K562 (cell line): ENCODE data around the gene HMOX2. TPM values are rescaled to one million over a fixed set of nuclear protein-coding genes. Genes with fewer than 3 reads are reported as not detected.

Experiments used
- CREB1 ChIP-seq, 2 experiments: sonication (generic) in 1 of 2; formaldehyde crosslinking in 1 of 2; IDR thresholded peaks; 2 replicates each; pipeline versions ENCODE4 v1.6.1 to v1.8.0; 2012 to 2022; ENCODE audit warnings: inconsistent platforms in 1 of 2, mild to moderate bottlenecking in 1 of 2, missing genetic modification reagents in 1 of 2, moderate library complexity in 1 of 2
- ETS1 ChIP-seq: conservative IDR thresholded peaks from 2 replicates; pipeline ENCODE4 v1.6.1; 2011; ENCODE audit warnings: low read depth, mild to moderate bottlenecking, low read length; ENCODE audit not compliant: control insufficient read depth
- FOXP1 ChIP-seq: sonication (generic); formaldehyde crosslinking; IDR thresholded peaks from 2 replicates; pipeline ENCODE4 v1.8.0; 2022; ENCODE audit warnings: mild to moderate bottlenecking, missing genetic modification reagents
- L3MBTL2 ChIP-seq: fragments of 450-650 bp; IDR thresholded peaks from 2 replicates; pipeline ENCODE4 v1.6.1; 2016; ENCODE audit warnings: mild to moderate bottlenecking, moderate library complexity
- MCM2 ChIP-seq: fragments of 450-650 bp; IDR thresholded peaks from 2 replicates; pipeline ENCODE4 v1.6.1; 2017; ENCODE audit warnings: low read depth, mild to moderate bottlenecking
- MECOM ChIP-seq: fragments of 250-450 bp; sonication (Bioruptor Pico); IDR thresholded peaks from 2 replicates; pipeline ENCODE4 v1.8.0; 2022; ENCODE audit warnings: inconsistent platforms
- MTA2 ChIP-seq: fragments of 450-650 bp; IDR thresholded peaks from 2 replicates; pipeline ENCODE4 v1.6.1; 2016; ENCODE audit warnings: low read depth
- NCOA2 ChIP-seq, 2 experiments: fragments of 450-650 bp; IDR thresholded peaks; 2 replicates each; pipeline ENCODE4 v1.6.1; 2018; ENCODE audit warnings: mild to moderate bottlenecking in 2 of 2, moderate library complexity in 1 of 2; ENCODE audit not compliant: partially characterized antibody in 2 of 2
- NFE2 ChIP-seq: IDR thresholded peaks from 2 replicates; pipeline ENCODE4 v1.6.1; 2014; ENCODE audit warnings: antibody characterized with exemption, low read depth
- NR1H2 ChIP-seq: sonication (generic); formaldehyde crosslinking; IDR thresholded peaks from 2 replicates; pipeline ENCODE4 v1.4.0; 2020; ENCODE audit warnings: mild to moderate bottlenecking, missing genetic modification reagents
- YY1 ChIP-seq, 3 experiments: IDR thresholded peaks; 2 replicates each; pipeline ENCODE4 v1.6.1; 2011; ENCODE audit warnings: low read length in 2 of 3, mild to moderate bottlenecking in 2 of 3, moderate library complexity in 2 of 3, borderline replicate concordance in 1 of 3, control low read depth in 1 of 3, low read depth in 1 of 3; ENCODE audit not compliant: insufficient read depth in 3 of 3, insufficient replicate concordance in 2 of 3, control insufficient read depth in 1 of 3, insufficient read length in 1 of 3; ENCODE audit errors: extremely low read depth in 1 of 3
- ZNF224 ChIP-seq: sonication (generic); formaldehyde crosslinking; IDR thresholded peaks from 2 replicates; pipeline ENCODE4 v1.8.0; 2022; ENCODE audit warnings: mild to moderate bottlenecking, missing genetic modification reagents
- ZNF324 ChIP-seq: fragments of 250-450 bp; sonication (Bioruptor Pico); IDR thresholded peaks from 2 replicates; pipeline ENCODE4 v1.4.0; 2020; ENCODE audit warnings: mild to moderate bottlenecking
- polyA plus RNA-seq, 8 experiments: library from polyadenylated mRNA; depleted of rRNA in 4 of 8; stranded (reverse) in 5 of 8; unstranded in 3 of 8; fragments of >200 nt; fragmentation: Nextera tagmentation in 2 of 8; fragmentation: Illumina TruSeq in 1 of 8; extraction: Ambion mirVana in 2 of 8; extraction: Trizol in 1 of 8; gene quantifications; 2 replicates each; pipeline versions ENCODE4 v1.2.1 to v1.2.3, GENCODE V29; 2011 to 2014; ENCODE audit warnings: inconsistent platforms in 1 of 8, missing spikeins in 1 of 8
- total RNA-seq, 7 experiments: library from RNA; depleted of rRNA in 6 of 7; stranded (reverse); fragments of >200 nt in 6 of 7; fragmentation: Illumina TruSeq in 2 of 7; extraction: Trizol in 2 of 7; gene quantifications; 2 replicates each; pipeline versions ENCODE4 v1.2.1 to v1.2.3, GENCODE V29; 2011 to 2021; ENCODE audit warnings: low replicate concordance in 1 of 7
- TF ChIP-seq, protein P1 (sequence below), 2 experiments: fragments of 450-650 bp in 1 of 2; sonication (generic) in 1 of 2; formaldehyde crosslinking in 1 of 2; IDR thresholded peaks; 2 replicates each; pipeline versions ENCODE4 v1.7.1 to v1.9.0; 2016 to 2022; ENCODE audit warnings: inconsistent platforms in 1 of 2, mild to moderate bottlenecking in 1 of 2, missing genetic modification reagents in 1 of 2
- TF ChIP-seq, protein P2 (sequence below): fragments of 450-650 bp; formaldehyde crosslinking; IDR thresholded peaks from 2 replicates; pipeline ENCODE4 v1.4.0; 2020; ENCODE audit warnings: mild to moderate bottlenecking

Gene HMOX2
- total and polyA plus RNA-seq, 9 of the 15 experiments (the other 6 are each of a cell fraction or from before 2014, with no cell fraction given): 26.8 to 87.4 (median 57.4) TPM

DNA sequence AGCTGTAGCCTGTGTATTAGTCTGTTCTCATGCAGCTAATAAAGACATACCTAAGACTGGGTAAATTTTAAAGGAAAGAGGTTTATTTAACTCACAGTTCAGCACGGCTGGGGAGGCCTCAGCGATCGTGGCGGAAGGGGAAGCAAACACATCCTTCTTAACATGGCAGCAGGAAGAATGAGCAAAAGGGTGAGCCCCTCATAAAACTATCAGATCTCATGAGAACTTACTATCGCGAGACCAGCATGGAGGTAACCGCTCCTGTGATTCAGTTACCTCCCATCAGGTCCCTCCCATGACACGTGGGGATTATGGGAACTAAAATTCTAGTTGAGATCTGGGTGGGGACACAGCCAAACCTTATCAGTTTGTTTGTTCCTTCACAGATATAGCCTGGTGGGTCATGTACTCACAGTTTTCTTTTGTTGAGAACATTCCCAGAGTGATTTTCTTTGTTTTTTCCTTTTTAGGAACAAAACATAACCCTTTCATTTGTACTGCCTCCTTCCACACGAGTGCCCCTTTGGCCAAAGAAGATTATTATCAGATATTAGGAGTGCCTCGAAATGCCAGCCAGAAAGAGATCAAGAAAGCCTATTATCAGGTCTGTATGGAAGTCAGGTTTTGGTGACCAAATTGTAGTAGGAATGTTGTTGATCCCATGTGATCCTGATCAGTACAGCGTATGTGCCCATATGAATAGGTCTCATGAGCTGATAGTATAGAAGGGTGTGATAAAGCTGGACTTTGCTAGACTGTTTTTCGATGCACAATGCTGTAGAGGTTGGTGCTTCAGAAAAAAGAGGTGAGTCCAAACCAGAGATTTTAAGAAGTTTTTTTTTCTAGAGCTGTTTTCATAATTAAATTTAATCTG lies 42.0 kb upstream of the HMOX2 start (continued):
- TF ChIP-seq, protein P1, sequence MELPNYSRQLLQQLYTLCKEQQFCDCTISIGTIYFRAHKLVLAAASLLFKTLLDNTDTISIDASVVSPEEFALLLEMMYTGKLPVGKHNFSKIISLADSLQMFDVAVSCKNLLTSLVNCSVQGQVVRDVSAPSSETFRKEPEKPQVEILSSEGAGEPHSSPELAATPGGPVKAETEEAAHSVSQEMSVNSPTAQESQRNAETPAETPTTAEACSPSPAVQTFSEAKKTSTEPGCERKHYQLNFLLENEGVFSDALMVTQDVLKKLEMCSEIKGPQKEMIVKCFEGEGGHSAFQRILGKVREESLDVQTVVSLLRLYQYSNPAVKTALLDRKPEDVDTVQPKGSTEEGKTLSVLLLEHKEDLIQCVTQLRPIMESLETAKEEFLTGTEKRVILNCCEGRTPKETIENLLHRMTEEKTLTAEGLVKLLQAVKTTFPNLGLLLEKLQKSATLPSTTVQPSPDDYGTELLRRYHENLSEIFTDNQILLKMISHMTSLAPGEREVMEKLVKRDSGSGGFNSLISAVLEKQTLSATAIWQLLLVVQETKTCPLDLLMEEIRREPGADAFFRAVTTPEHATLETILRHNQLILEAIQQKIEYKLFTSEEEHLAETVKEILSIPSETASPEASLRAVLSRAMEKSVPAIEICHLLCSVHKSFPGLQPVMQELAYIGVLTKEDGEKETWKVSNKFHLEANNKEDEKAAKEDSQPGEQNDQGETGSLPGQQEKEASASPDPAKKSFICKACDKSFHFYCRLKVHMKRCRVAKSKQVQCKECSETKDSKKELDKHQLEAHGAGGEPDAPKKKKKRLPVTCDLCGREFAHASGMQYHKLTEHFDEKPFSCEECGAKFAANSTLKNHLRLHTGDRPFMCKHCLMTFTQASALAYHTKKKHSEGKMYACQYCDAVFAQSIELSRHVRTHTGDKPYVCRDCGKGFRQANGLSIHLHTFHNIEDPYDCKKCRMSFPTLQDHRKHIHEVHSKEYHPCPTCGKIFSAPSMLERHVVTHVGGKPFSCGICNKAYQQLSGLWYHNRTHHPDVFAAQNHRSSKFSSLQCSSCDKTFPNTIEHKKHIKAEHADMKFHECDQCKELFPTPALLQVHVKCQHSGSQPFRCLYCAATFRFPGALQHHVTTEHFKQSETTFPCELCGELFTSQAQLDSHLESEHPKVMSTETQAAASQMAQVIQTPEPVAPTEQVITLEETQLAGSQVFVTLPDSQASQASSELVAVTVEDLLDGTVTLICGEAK (IDR thresholded peaks at IDR 0.05): no peak
- TF ChIP-seq, protein P1 (CRISPR knock-in tag; IDR thresholded peaks at IDR 0.05): no peak
- TF ChIP-seq NR1H2 (CRISPR knock-in tag) (no peak), ETS1 (no peak), MCM2 (no peak), CREB1 (IDR thresholded peaks at IDR 0.05) (no peak), CREB1 (CRISPR knock-in tag; IDR thresholded peaks at IDR 0.05) (no peak), MECOM (CRISPR knock-in tag) (no peak), FOXP1 (no peak), YY1 (IDR thresholded peaks at IDR 0.05; ENCODE audit: borderline replicate concordance in 1 of 3, control insufficient read depth in 1 of 3, extremely low read depth in 1 of 3, insufficient read depth in 3 of 3, insufficient read length in 1 of 3, insufficient replicate concordance in 2 of 3, low read depth in 1 of 3, low read length in 2 of 3) (peak in 2 of 3 experiments; percentile 24 to 78), ZNF324 (CRISPR knock-in tag) (0 out of 2 replicates have a peak, but pooled peaks have one; percentile 2), ZNF224 (CRISPR knock-in tag) (no peak), NFE2 (no peak), L3MBTL2 (peak; percentile 85), MTA2 (no peak), NCOA2 (IDR thresholded peaks at IDR 0.05; ENCODE audit: partially characterized antibody in 2 of 2) (no peak)
- TF ChIP-seq, protein P2, sequence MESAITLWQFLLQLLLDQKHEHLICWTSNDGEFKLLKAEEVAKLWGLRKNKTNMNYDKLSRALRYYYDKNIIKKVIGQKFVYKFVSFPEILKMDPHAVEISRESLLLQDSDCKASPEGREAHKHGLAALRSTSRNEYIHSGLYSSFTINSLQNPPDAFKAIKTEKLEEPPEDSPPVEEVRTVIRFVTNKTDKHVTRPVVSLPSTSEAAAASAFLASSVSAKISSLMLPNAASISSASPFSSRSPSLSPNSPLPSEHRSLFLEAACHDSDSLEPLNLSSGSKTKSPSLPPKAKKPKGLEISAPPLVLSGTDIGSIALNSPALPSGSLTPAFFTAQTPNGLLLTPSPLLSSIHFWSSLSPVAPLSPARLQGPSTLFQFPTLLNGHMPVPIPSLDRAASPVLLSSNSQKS (CRISPR knock-in tag): no peak
